ENCODE measurements around the gene ZNF280C.

- TF ChIP-seq, protein P1, sequence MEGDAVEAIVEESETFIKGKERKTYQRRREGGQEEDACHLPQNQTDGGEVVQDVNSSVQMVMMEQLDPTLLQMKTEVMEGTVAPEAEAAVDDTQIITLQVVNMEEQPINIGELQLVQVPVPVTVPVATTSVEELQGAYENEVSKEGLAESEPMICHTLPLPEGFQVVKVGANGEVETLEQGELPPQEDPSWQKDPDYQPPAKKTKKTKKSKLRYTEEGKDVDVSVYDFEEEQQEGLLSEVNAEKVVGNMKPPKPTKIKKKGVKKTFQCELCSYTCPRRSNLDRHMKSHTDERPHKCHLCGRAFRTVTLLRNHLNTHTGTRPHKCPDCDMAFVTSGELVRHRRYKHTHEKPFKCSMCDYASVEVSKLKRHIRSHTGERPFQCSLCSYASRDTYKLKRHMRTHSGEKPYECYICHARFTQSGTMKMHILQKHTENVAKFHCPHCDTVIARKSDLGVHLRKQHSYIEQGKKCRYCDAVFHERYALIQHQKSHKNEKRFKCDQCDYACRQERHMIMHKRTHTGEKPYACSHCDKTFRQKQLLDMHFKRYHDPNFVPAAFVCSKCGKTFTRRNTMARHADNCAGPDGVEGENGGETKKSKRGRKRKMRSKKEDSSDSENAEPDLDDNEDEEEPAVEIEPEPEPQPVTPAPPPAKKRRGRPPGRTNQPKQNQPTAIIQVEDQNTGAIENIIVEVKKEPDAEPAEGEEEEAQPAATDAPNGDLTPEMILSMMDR (conservative IDR thresholded peaks at IDR 0.05 in 1 of 2, IDR thresholded peaks at IDR 0.05 in 1 of 2; ENCODE audit: extremely low read depth in 1 of 2, insufficient read depth in 1 of 2, low read depth in 1 of 2, low read length in 2 of 2) = no peak
- TF ChIP-seq EZH2 (IDR thresholded peaks at IDR 0.05; ENCODE audit: borderline replicate concordance, low read length) = no peak
Measured at GRCh38 chrX:130263016-130263415, 5.7 kb downstream of the ZNF280C start.

Measured in mammary epithelial cell (primary cell).